ENCODE results near the gene INSR. TPM values are rescaled to one million over a fixed set of nuclear protein-coding genes. Genes with fewer than 3 reads are reported as not detected.

The INSR gene
- total RNA-seq, 1 experiment from 2014 or later, result 22.6 TPM

DNA sequence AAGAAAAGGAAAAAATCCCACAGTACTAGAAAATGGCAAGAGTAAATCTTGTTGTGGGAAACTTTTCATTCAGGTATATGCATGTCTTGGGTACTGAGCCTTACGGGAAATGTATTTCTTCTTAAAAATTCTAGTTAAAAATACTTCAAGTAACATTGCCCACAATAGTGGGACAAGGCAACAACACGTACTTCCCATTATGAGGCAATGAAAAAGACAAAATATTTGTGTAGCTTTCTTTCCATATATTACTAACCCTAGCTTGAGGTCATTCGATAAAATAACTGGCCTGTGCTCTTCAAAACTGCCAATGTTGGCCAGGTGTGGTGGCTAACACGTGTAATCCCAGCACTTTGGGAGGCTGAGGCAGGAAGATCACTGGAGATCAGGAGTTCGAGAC is 99.2 kb downstream of the INSR start:
- Histone ChIP-seq H3K27me3 (replicated peaks; ENCODE audit: control insufficient read depth, insufficient read depth, low read length) (no peaks in the 10 kb centered on the region), H3K36me3 (ENCODE audit: control insufficient read depth, insufficient read depth, low read length) (no peaks in the 10 kb centered on the region), H3K4me1 (peaks cover 14% of the 10 kb centered on the region), H3K9me3 (no peaks in the 10 kb centered on the region), H3K4me3 (ENCODE audit: low read depth, low read length) (no peak overlapping the region)
- no peak for DNase-seq
- intact Hi-C loops (cut with micrococcal nuclease; ENCODE audit: unreplicated experiment), result no loop called here
- POLR2A ChIA-PET, result no interaction called here
- H3K27ac Mint-ChIP-seq (ENCODE audit: unreplicated experiment), result no peak overlapping the region
- TF ChIP-seq, protein P1, sequence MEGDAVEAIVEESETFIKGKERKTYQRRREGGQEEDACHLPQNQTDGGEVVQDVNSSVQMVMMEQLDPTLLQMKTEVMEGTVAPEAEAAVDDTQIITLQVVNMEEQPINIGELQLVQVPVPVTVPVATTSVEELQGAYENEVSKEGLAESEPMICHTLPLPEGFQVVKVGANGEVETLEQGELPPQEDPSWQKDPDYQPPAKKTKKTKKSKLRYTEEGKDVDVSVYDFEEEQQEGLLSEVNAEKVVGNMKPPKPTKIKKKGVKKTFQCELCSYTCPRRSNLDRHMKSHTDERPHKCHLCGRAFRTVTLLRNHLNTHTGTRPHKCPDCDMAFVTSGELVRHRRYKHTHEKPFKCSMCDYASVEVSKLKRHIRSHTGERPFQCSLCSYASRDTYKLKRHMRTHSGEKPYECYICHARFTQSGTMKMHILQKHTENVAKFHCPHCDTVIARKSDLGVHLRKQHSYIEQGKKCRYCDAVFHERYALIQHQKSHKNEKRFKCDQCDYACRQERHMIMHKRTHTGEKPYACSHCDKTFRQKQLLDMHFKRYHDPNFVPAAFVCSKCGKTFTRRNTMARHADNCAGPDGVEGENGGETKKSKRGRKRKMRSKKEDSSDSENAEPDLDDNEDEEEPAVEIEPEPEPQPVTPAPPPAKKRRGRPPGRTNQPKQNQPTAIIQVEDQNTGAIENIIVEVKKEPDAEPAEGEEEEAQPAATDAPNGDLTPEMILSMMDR (IDR thresholded peaks at IDR 0.05; ENCODE audit: insufficient read depth in 1 of 2, low read depth in 1 of 2, low read length in 1 of 2, severe bottlenecking in 1 of 2, unreplicated experiment in 1 of 2), result no peak
- peaks cover 16% of the 10 kb centered on the region for H3K4me1 Mint-ChIP-seq (ENCODE audit: low read depth, unreplicated experiment)
- H3K36me3 Mint-ChIP-seq (ENCODE audit: insufficient read depth, unreplicated experiment), result peaks cover 18% of the 10 kb centered on the region
- BruUV-seq (replicated peaks), result no TSS peak
- H3K4me3 Mint-ChIP-seq (ENCODE audit: unreplicated experiment), result no peak overlapping the region
- H3K27me3 Mint-ChIP-seq (ENCODE audit: insufficient read depth, unreplicated experiment), result peaks cover 4% of the 10 kb centered on the region
- CTCF ChIA-PET, result no interaction called here
- H3K9me3 Mint-ChIP-seq (ENCODE audit: unreplicated experiment), result no peaks in the 10 kb centered on the region

DNA sequence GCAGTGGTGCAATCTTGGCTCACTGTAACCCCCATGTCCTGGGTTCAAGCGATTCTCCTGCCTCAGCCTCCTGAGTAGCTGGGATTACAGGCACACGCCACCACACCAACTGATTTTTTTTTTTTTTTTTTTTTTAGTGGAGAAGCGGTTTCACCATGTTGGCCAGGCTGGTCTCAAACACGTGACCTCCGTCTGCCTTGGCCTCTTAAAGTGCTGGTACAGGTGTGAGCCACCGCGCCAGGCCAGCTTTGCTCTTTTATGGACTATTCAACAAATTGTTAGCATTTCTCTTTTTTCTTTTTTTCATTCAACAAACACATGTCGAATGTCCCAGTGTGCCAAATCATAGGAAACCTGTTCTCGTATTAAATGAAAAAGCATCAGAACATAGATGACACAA is 99.6 kb downstream of the INSR start:
- intact Hi-C loops (cut with micrococcal nuclease; ENCODE audit: unreplicated experiment), result no loop called here
- Histone ChIP-seq H3K4me3 (ENCODE audit: low read depth, low read length) (no peak overlapping the region), H3K36me3 (ENCODE audit: control insufficient read depth, insufficient read depth, low read length) (no peaks in the 10 kb centered on the region), H3K4me1 (peaks cover 9% of the 10 kb centered on the region), H3K9me3 (no peaks in the 10 kb centered on the region), H3K27me3 (replicated peaks; ENCODE audit: control insufficient read depth, insufficient read depth, low read length) (no peaks in the 10 kb centered on the region)
- TF ChIP-seq, protein P1 (IDR thresholded peaks at IDR 0.05; ENCODE audit: insufficient read depth in 1 of 2, low read depth in 1 of 2, low read length in 1 of 2, severe bottlenecking in 1 of 2, unreplicated experiment in 1 of 2), result no peak
- Mint-ChIP-seq H3K27ac (ENCODE audit: unreplicated experiment) (no peak overlapping the region), H3K27me3 (ENCODE audit: insufficient read depth, unreplicated experiment) (peaks cover 4% of the 10 kb centered on the region), H3K4me1 (ENCODE audit: low read depth, unreplicated experiment) (peaks cover 11% of the 10 kb centered on the region), H3K36me3 (ENCODE audit: insufficient read depth, unreplicated experiment) (peaks cover 13% of the 10 kb centered on the region), H3K4me3 (ENCODE audit: unreplicated experiment) (no peak overlapping the region), H3K9me3 (ENCODE audit: unreplicated experiment) (no peaks in the 10 kb centered on the region)
- ChIA-PET POLR2A (interaction anchor here (0.6 kb wide), 1 partner anchor 839 kb away, joined by 4 read pairs; no protein-coding TSS in a partner anchor), CTCF (no interaction called here)
- no peak for DNase-seq
- no TSS peak for BruUV-seq (replicated peaks)

DNA sequence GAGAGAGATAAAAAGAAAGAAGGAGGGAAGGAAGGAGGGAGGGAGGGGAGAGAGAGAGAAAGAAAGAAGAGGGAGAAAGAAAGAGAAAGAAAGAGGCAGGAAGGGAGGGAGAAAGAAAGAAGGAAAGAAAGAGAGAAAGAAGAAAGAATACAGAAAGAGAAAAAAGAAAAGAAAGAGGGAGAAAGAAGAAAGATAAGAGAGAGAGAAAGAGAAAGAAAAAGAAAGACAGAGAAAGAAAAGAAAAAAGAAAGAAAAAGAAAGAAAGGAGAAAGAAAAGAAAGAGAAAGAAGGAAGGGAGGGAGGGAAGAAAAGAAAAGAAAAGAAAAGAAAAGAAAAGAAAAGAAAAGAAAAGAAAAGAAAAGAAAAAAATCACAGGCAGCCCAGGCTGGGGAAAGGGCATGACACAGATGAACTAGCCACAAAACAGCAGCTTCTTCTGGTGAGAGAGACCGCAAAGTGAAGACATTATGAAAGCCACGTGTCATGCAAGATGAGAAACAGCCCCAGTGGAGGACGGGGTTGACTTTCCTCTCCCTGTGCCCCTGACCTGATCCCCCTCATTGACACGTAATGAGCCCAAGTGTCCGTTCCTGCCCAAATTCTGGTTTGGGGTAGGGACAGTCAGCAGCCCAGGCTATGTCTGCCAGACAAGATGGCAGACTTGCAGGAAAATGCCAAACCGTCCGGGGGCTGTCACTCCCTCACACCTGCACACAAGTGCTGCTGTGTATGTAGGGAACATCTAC is 102.1 kb downstream of the INSR start:
- Histone ChIP-seq H3K4me1 (no peaks in the 10 kb centered on the region), H3K36me3 (ENCODE audit: control insufficient read depth, insufficient read depth, low read length) (no peaks in the 10 kb centered on the region), H3K4me3 (ENCODE audit: low read depth, low read length) (no peak overlapping the region), H3K9me3 (no peaks in the 10 kb centered on the region), H3K27me3 (replicated peaks; ENCODE audit: control insufficient read depth, insufficient read depth, low read length) (no peaks in the 10 kb centered on the region)
- Mint-ChIP-seq H3K9me3 (ENCODE audit: unreplicated experiment) (no peaks in the 10 kb centered on the region), H3K4me3 (ENCODE audit: unreplicated experiment) (no peak overlapping the region), H3K36me3 (ENCODE audit: insufficient read depth, unreplicated experiment) (peaks cover 3% of the 10 kb centered on the region), H3K4me1 (ENCODE audit: low read depth, unreplicated experiment) (peaks cover 10% of the 10 kb centered on the region), H3K27me3 (ENCODE audit: insufficient read depth, unreplicated experiment) (peaks cover 4% of the 10 kb centered on the region), H3K27ac (ENCODE audit: unreplicated experiment) (no peak overlapping the region)
- DNase-seq, result no peak
- no TSS peak for BruUV-seq (replicated peaks)
- POLR2A ChIA-PET, result no interaction called here
- TF ChIP-seq, protein P1 (IDR thresholded peaks at IDR 0.05; ENCODE audit: insufficient read depth in 1 of 2, low read depth in 1 of 2, low read length in 1 of 2, severe bottlenecking in 1 of 2, unreplicated experiment in 1 of 2), result no peak
- CTCF ChIA-PET, result no interaction called here
- intact Hi-C loops (cut with micrococcal nuclease; ENCODE audit: unreplicated experiment), result no loop called here

Measured in Caco-2 (cell line).